H1 (cell line): ENCODE measurements around the gene MTIF2. TPM values are rescaled to one million over a fixed set of nuclear protein-coding genes. Genes with fewer than 3 reads are reported as not detected.

Experiments
- CTCF ChIA-PET: fragments of 300-600 bp; sonication (Branson Sonifier 250); formaldehyde crosslinking; loops from one replicate; lab custom pipeline; 2021; ENCODE audit not compliant: partially characterized antibody; lab: Charles Lee
- POLR2A ChIA-PET: fragments of 300-600 bp; sonication (Branson Sonifier 250); formaldehyde crosslinking; loops from one replicate; lab custom pipeline; 2021; ENCODE audit warnings: inconsistent platforms; ENCODE audit not compliant: partially characterized antibody; lab: Charles Lee
- DNase-seq, 2 experiments: peaks; one replicate each; pipeline versions ENCODE4 v3.0.0 to v3.0.0-alpha.2; 2010 to 2022; ENCODE audit warnings: low spot score in 2 of 2, low read depth in 1 of 2, mixed read lengths in 1 of 2
- FAIRE-seq: peaks from 2 replicates; lab custom pipeline; 2011; peaks lifted over from hg19 to GRCh38; lab: Jason Lieb, UNC
- H2AFZ ChIP-seq: 2 replicates; pipeline ENCODE4 v1.8.1; 2012; ENCODE audit warnings: low read length, inconsistent platforms
- H2AK5ac ChIP-seq: 2 replicates; pipeline ENCODE4 v1.6.1; 2013; ENCODE audit warnings: low read depth, low read length
- H2BK120ac ChIP-seq: replicated peaks from 2 replicates; pipeline ENCODE3; 2013; ENCODE audit warnings: low read depth, low read length, inconsistent platforms
- H2BK12ac ChIP-seq: 2 replicates; pipeline ENCODE4 v1.6.1; 2013; ENCODE audit warnings: low read depth, low read length
- H2BK15ac ChIP-seq: 2 replicates; pipeline ENCODE4 v1.6.1; 2013; ENCODE audit warnings: low read length
- H2BK20ac ChIP-seq: 2 replicates; pipeline ENCODE4 v1.6.1; 2013; ENCODE audit warnings: low read length
- H2BK5ac ChIP-seq: 2 replicates; pipeline ENCODE4 v1.6.1; 2013; ENCODE audit warnings: low read depth, low read length
- H3K14ac ChIP-seq: 2 replicates; pipeline ENCODE4 v1.6.1; 2013; ENCODE audit warnings: inconsistent platforms; ENCODE audit not compliant: insufficient read length
- H3K18ac ChIP-seq: 2 replicates; pipeline ENCODE4 v1.6.1; 2013; ENCODE audit warnings: low read length; ENCODE audit errors: extremely low read depth
- H3K23ac ChIP-seq: 2 replicates; pipeline ENCODE4 v1.6.1; 2013; ENCODE audit warnings: inconsistent platforms; ENCODE audit not compliant: insufficient read length
- H3K23me2 ChIP-seq: 2 replicates; pipeline ENCODE4 v1.6.1; 2013; ENCODE audit warnings: low read depth, low read length
- H3K27ac ChIP-seq: 2 replicates; pipeline ENCODE4 v1.6.1; 2011; ENCODE audit warnings: low read depth, low read length, inconsistent platforms
- H3K27me3 ChIP-seq, 4 experiments: replicated peaks in 1 of 4; 1 replicate in 1 of 4; 2 replicates in 3 of 4; pipeline versions ENCODE4 v1.6.1 to v1.8.1; 2011 to 2013; ENCODE audit warnings: low read length in 3 of 4, mild to moderate bottlenecking in 3 of 4, inconsistent platforms in 2 of 4, mixed read lengths in 2 of 4, moderate library complexity in 1 of 4; ENCODE audit not compliant: control insufficient read depth in 3 of 4, insufficient read depth in 3 of 4; ENCODE audit errors: extremely low read depth in 1 of 4
- H3K36me3 ChIP-seq, 4 experiments: 2 replicates each; pipeline versions ENCODE4 v1.6.1 to v1.8.1; 2011 to 2013; ENCODE audit warnings: mild to moderate bottlenecking in 4 of 4, low read length in 3 of 4, moderate library complexity in 2 of 4, control low read depth in 1 of 4, inconsistent platforms in 1 of 4; ENCODE audit not compliant: insufficient read depth in 4 of 4, control insufficient read depth in 2 of 4
- H3K4ac ChIP-seq: replicated peaks from 2 replicates; pipeline ENCODE3; 2013; ENCODE audit warnings: low read length, low read depth, mixed read lengths, inconsistent platforms; ENCODE audit not compliant: insufficient read length
- H3K4me1 ChIP-seq, 4 experiments: replicated peaks in 1 of 4; 1 replicate in 1 of 4; 2 replicates in 3 of 4; pipeline versions ENCODE4 v1.6.1 to v1.8.1; 2011 to 2013; ENCODE audit warnings: low read length in 3 of 4, inconsistent platforms in 2 of 4, mixed read lengths in 1 of 4; ENCODE audit not compliant: insufficient read depth in 4 of 4, control insufficient read depth in 3 of 4
- H3K4me2 ChIP-seq, 2 experiments: 2 replicates each; pipeline versions ENCODE4 v1.6.1 to v1.8.1; 2011 to 2013; ENCODE audit warnings: low read depth in 2 of 2, low read length in 2 of 2, control low read depth in 1 of 2, inconsistent platforms in 1 of 2, mild to moderate bottlenecking in 1 of 2; ENCODE audit not compliant: insufficient read depth in 1 of 2
- H3K4me3 ChIP-seq, 4 experiments: fragments of 200-600, 300-600 bp in 1 of 4; sonication (generic), shearing (Covaris generic), sonication (Bioruptor Twin) in 1 of 4; 2 replicates each; pipeline versions ENCODE4 v1.5.1 to v1.8.1; 2011 to 2016; ENCODE audit warnings: low read length in 4 of 4, low read depth in 3 of 4, control low read depth in 2 of 4, inconsistent platforms in 2 of 4, mild to moderate bottlenecking in 2 of 4, mixed read lengths in 1 of 4, moderate library complexity in 1 of 4; ENCODE audit not compliant: insufficient read depth in 2 of 4; ENCODE audit errors: extremely low read depth in 1 of 4
- H3K56ac ChIP-seq: replicated peaks from 2 replicates; pipeline ENCODE3; 2013; ENCODE audit warnings: low read depth, mild to moderate bottlenecking, mixed read lengths, low read length, inconsistent platforms; ENCODE audit not compliant: insufficient read length
- H3K79me1 ChIP-seq: 2 replicates; pipeline ENCODE4 v1.6.1; 2013; ENCODE audit warnings: low read depth, low read length, control low read depth
- H3K79me2 ChIP-seq, 2 experiments: 2 replicates each; pipeline versions ENCODE4 v1.6.1 to v1.8.1; 2012 to 2013; ENCODE audit warnings: low read length in 2 of 2, mild to moderate bottlenecking in 2 of 2, inconsistent platforms in 1 of 2; ENCODE audit not compliant: insufficient read depth in 2 of 2, control insufficient read depth in 1 of 2
- H3K9ac ChIP-seq, 4 experiments: replicated peaks in 1 of 4; 1 replicate in 1 of 4; 2 replicates in 3 of 4; pipeline versions ENCODE4 v1.6.1 to v1.8.1; 2011 to 2013; ENCODE audit warnings: low read depth in 3 of 4, low read length in 3 of 4, control low read depth in 2 of 4, mild to moderate bottlenecking in 2 of 4, moderate library complexity in 2 of 4, inconsistent platforms in 1 of 4; ENCODE audit errors: extremely low read depth in 1 of 4
- H3K9me3 ChIP-seq, 2 experiments: 2 replicates each; pipeline versions ENCODE4 v1.6.1 to v1.8.1; 2012 to 2013; ENCODE audit warnings: mild to moderate bottlenecking in 2 of 2, moderate library complexity in 2 of 2, control low read depth in 1 of 2, inconsistent platforms in 1 of 2, low read depth in 1 of 2, low read length in 1 of 2, mixed read lengths in 1 of 2; ENCODE audit not compliant: insufficient read depth in 2 of 2
- H4K20me1 ChIP-seq, 2 experiments: replicated peaks in 1 of 2; 2 replicates each; pipeline versions ENCODE3 to v1.8.1; 2011 to 2013; ENCODE audit warnings: inconsistent platforms in 2 of 2, low read length in 2 of 2, mild to moderate bottlenecking in 1 of 2; ENCODE audit not compliant: insufficient read depth in 2 of 2, control insufficient read depth in 1 of 2
- H4K5ac ChIP-seq: 2 replicates; pipeline ENCODE4 v1.6.1; 2013; ENCODE audit warnings: low read length, low read depth, mixed read lengths, inconsistent platforms; ENCODE audit not compliant: insufficient read length
- H4K8ac ChIP-seq: 2 replicates; pipeline ENCODE4 v1.8.0; 2013; ENCODE audit warnings: mild to moderate bottlenecking, moderate library complexity, low read length, inconsistent platforms; ENCODE audit not compliant: insufficient read depth; ENCODE audit errors: extremely low read depth
- H4K91ac ChIP-seq: replicated peaks from 2 replicates; pipeline ENCODE3; 2013; ENCODE audit warnings: low read length, mixed read lengths, inconsistent platforms; ENCODE audit not compliant: insufficient read length
- ASH2L ChIP-seq: fragments of 200-600, 300-600 bp; sonication (generic); IDR thresholded peaks from one replicate; pipeline ENCODE4 v1.7.1; 2017; ENCODE audit warnings: low read length
- BACH1 ChIP-seq: IDR thresholded peaks from 2 replicates; pipeline ENCODE4 v1.6.1; 2012; ENCODE audit warnings: low read length, improper control_type of control experiment
- TAF7 ChIP-seq: optimal IDR thresholded peaks from 2 replicates; pipeline ENCODE3; 2011; ENCODE audit warnings: low read depth, mild to moderate bottlenecking, inconsistent platforms, low read length, moderate library complexity, borderline replicate concordance
- WGBS, 2 experiments: shearing (Covaris generic) in 1 of 2; methylation state at CpG; one replicate each; pipeline versions ENCODE4 v1.1.6 to v1.1.7; 2013 to 2015; ENCODE audit warnings: low lambda C conversion rate in 2 of 2, mixed read lengths in 2 of 2, inconsistent platforms in 1 of 2, low coverage in 1 of 2, missing lambda C conversion rate in 1 of 2; ENCODE audit not compliant: insufficient replicate concordance in 2 of 2, insufficient coverage in 1 of 2, insufficient read length in 1 of 2; ENCODE audit errors: extremely low coverage in 1 of 2, missing lambda C conversion rate in 1 of 2; 5-methylcytosine and 5-hydroxymethylcytosine counted together
- polyA plus RNA-seq, 7 experiments: library from polyadenylated mRNA; depleted of rRNA in 3 of 7; stranded (reverse) in 5 of 7; unstranded in 2 of 7; fragments of >200 nt in 5 of 7; fragments of 200-250 nt in 2 of 7; gene quantifications; 1 replicate in 5 of 7; 2 replicates in 1 of 7; 4 replicates in 1 of 7; pipeline versions ENCODE4 v1.2.1 to v1.2.3, GENCODE V29; 2011 to 2013; ENCODE audit warnings: missing spikeins in 2 of 7, mixed read lengths in 2 of 7
- total RNA-seq: library from RNA; stranded (reverse); fragmentation: NEBNext Ultra II Directional; extraction: Animal tissue kit (Norgen Biotek cat#: 25700); gene quantifications from 2 replicates; pipeline ENCODE4 v1.2.1, GENCODE V29; 2021

Gene MTIF2
- total and polyA plus RNA-seq, 2 of the 8 experiments (the other 6 are each of a cell fraction or from before 2014, with no cell fraction given), result 11.0 to 36.0 TPM

- no peak overlapping the region for H3K56ac ChIP-seq
- H4K8ac ChIP-seq, result no peak overlapping the region
- H3K23ac ChIP-seq, result no peak overlapping the region
- H2AK5ac ChIP-seq, result no peak overlapping the region
- no peaks in the 10 kb centered on the region; a peak in 1 of 8 replicates for H3K36me3 ChIP-seq
- H2AFZ ChIP-seq, result no peak overlapping the region
- H3K9ac ChIP-seq, result no peak overlapping the region
- POLR2A ChIA-PET, result interaction anchor here (0.6 to 3.2 kb wide), 9 partner anchors 8 to 181 kb away, joined by 3 to 20 read pairs (median 7); partner anchors contain the start of genes CLHC1, RPS27A and RTN4
- WGBS, 2 experiments, result 87% methylated on average over 25 of the region's 25 CpGs; no CpG with 5 or more reads in 1 of the 2 experiments
- TF ChIP-seq ASH2L, result peak; percentile 7
- peak; percentile 2 for TF ChIP-seq TAF7
- TF ChIP-seq BACH1, result no peak
- no peak for DNase-seq
- peaks cover 0 to 2% of the 10 kb centered on the region in 2 experiments for H4K20me1 ChIP-seq
- CTCF ChIA-PET, result interaction anchor here (0.6 to 2.7 kb wide), 10 partner anchors 10 to 498 kb away, joined by 3 to 10 read pairs (median 4); no protein-coding TSS in a partner anchor
- H4K5ac ChIP-seq, result no peak overlapping the region
- H3K4me1 ChIP-seq, result peaks cover 0 to 4% (median 3%) of the 10 kb centered on the region in 4 experiments; a peak in 4 of 7 replicates
- H2BK15ac ChIP-seq, result peak overlapping the region; percentile 83; the same call in 1 of the 2 replicates
- H2BK12ac ChIP-seq, result no peak overlapping the region
- no peaks in the 10 kb centered on the region for H3K79me1 ChIP-seq
- H2BK120ac ChIP-seq, result no peak overlapping the region
- no peak overlapping the region for H2BK20ac ChIP-seq
- no peak overlapping the region for H4K91ac ChIP-seq
- H3K23me2 ChIP-seq, result no peaks in the 10 kb centered on the region; the same call in 1 of the 2 replicates
- no peak overlapping the region for H3K4ac ChIP-seq
- H3K27me3 ChIP-seq, result no peaks in the 10 kb centered on the region
- peak overlapping the region in 1 of 2 experiments; percentile 39; a peak in 1 of 4 replicates for H3K4me2 ChIP-seq
- H3K18ac ChIP-seq, result no peak overlapping the region
- FAIRE-seq, result no peak
- peaks cover 3 to 6% of the 10 kb centered on the region in 2 experiments; a peak in 2 of 4 replicates for H3K79me2 ChIP-seq
- peak overlapping the region in 2 of 4 experiments; percentile 89; a peak in 5 of 8 replicates for H3K4me3 ChIP-seq
- H2BK5ac ChIP-seq, result no peak overlapping the region
- no peak overlapping the region for H3K14ac ChIP-seq
- no peaks in the 10 kb centered on the region for H3K9me3 ChIP-seq
- no peak overlapping the region for H3K27ac ChIP-seq
These were observed 44.9 kb downstream of the MTIF2 start for GRCh38 chr2:55223958-55224760.
